Smooth muscle cell (in vitro differentiated cells): ENCODE data around the gene FAM98B. TPM values are rescaled to one million over a fixed set of nuclear protein-coding genes. Genes with fewer than 3 reads are reported as not detected.

Experiments used
- DNase-seq: peaks from one replicate; lab custom pipeline; 2025; ENCODE audit not compliant: unreplicated experiment; lab: John Stamatoyannopoulos, UW
- H2AFZ ChIP-seq: fragments of 200-600 bp; sonication (generic); 2 replicates; pipeline ENCODE4 v1.6.0; 2016; ENCODE audit warnings: antibody characterized with exemption, low read depth, mild to moderate bottlenecking
- H3F3A ChIP-seq: fragments of 200-600 bp; sonication (generic); 2 replicates; pipeline ENCODE4 v1.6.0; 2017; ENCODE audit warnings: antibody characterized with exemption, low read depth
- H3K27ac ChIP-seq: fragments of 200-600 bp; sonication (generic); 2 replicates; pipeline ENCODE4 v1.5.1; 2016; ENCODE audit warnings: low read depth, mild to moderate bottlenecking
- H3K27me3 ChIP-seq: fragments of 200-600 bp; sonication (generic); 2 replicates; pipeline ENCODE4 v1.6.1; 2016; ENCODE audit warnings: low read depth, mild to moderate bottlenecking
- H3K36me3 ChIP-seq: fragments of 200-600 bp; sonication (generic); 2 replicates; pipeline ENCODE4 v1.5.1; 2016; ENCODE audit warnings: low read depth
- H3K4me1 ChIP-seq: fragments of 200-600 bp; sonication (generic); 2 replicates; pipeline ENCODE4 v1.5.1; 2016; ENCODE audit warnings: low read depth
- H3K4me2 ChIP-seq: fragments of 200-600 bp; sonication (generic); 2 replicates; pipeline ENCODE4 v1.6.0; 2016; ENCODE audit warnings: mild to moderate bottlenecking
- H3K4me3 ChIP-seq: fragments of 200-600 bp; sonication (generic); 2 replicates; pipeline ENCODE4 v1.5.1; 2016; ENCODE audit warnings: mild to moderate bottlenecking
- H3K79me2 ChIP-seq: fragments of 200-600 bp; sonication (generic); 2 replicates; pipeline ENCODE4 v1.6.0; 2016; ENCODE audit warnings: low read depth, mild to moderate bottlenecking
- H3K9ac ChIP-seq: fragments of 200-600 bp; sonication (generic); 2 replicates; pipeline ENCODE4 v1.6.0; 2016; ENCODE audit warnings: low read depth
- H3K9me3 ChIP-seq: fragments of 200-600 bp; sonication (generic); replicated peaks from 2 replicates; pipeline ENCODE4 v1.5.1; 2016; ENCODE audit warnings: low read depth
- H4K20me1 ChIP-seq: fragments of 200-600 bp; sonication (generic); 2 replicates; pipeline ENCODE4 v1.6.0; 2016; ENCODE audit warnings: low read depth
- WGBS: methylation state at CpG from one replicate; pipeline ENCODE4 v1.1.7; 2016; ENCODE audit warnings: low lambda C conversion rate; 5-methylcytosine and 5-hydroxymethylcytosine counted together
- polyA plus RNA-seq: library from polyadenylated mRNA; unstranded; fragments of >200 nt; fragmentation: Nextera tagmentation; extraction: Ambion mirVana; gene quantifications from 2 replicates; pipeline ENCODE4 v1.2.1, GENCODE V29; 2016
- total RNA-seq: library from RNA; depleted of rRNA; stranded (reverse); fragments of >200 nt; gene quantifications from 2 replicates; pipeline ENCODE4 v1.2.3, GENCODE V29; 2014
- TF ChIP-seq, protein P1 (sequence below): fragments of 200-600 bp; sonication (generic); IDR thresholded peaks from 2 replicates; pipeline ENCODE4 v1.5.1; 2017; ENCODE audit warnings: borderline replicate concordance, mild to moderate bottlenecking, antibody characterized with exemption; ENCODE audit not compliant: insufficient read depth, poor library complexity, severe bottlenecking

The FAM98B gene
- total and polyA plus RNA-seq, 2 experiments from 2014 or later = 1.4 to 5.1 TPM

DNA sequence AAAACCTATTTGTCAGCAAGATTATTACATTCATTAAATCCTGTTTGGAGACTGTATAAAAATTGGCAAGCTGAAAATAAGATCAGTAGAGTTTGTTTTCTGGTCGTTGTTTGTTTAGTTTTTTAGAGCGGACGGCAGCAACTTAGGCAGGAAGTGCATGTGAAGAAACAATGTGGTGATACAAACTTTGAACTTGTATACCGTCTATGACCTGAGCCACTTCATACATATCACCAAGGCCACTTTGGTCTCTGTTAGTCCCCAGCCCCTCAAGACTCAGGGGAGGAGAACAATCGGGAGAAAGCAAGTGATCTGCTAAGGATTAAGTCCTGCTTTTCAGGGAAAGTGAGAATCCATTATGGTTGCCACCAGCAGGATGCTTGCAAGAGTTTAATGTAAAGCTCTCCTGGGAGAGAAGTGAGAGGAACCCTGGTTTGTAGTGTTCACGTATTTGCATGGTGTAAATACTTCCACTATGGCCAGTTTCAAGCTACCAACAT, 79.5 kb downstream of the FAM98B start:
- H3K27me3 ChIP-seq = no peaks in the 10 kb centered on the region
- no peaks in the 10 kb centered on the region for H3K79me2 ChIP-seq
- H3F3A ChIP-seq = no peaks in the 10 kb centered on the region
- H3K9ac ChIP-seq = no peak overlapping the region
- H3K4me2 ChIP-seq = no peak overlapping the region
- no peak overlapping the region for H3K4me3 ChIP-seq
- H3K4me1 ChIP-seq = no peaks in the 10 kb centered on the region
- H4K20me1 ChIP-seq = no peaks in the 10 kb centered on the region
- WGBS = 96% methylated on average over 6 of the region's 6 CpGs
- no peak overlapping the region for H3K27ac ChIP-seq
- no peaks in the 10 kb centered on the region for H3K36me3 ChIP-seq
- DNase-seq = no peak
- no peaks in the 10 kb centered on the region for H3K9me3 ChIP-seq
- no peak overlapping the region for H2AFZ ChIP-seq
- TF ChIP-seq, protein P1, sequence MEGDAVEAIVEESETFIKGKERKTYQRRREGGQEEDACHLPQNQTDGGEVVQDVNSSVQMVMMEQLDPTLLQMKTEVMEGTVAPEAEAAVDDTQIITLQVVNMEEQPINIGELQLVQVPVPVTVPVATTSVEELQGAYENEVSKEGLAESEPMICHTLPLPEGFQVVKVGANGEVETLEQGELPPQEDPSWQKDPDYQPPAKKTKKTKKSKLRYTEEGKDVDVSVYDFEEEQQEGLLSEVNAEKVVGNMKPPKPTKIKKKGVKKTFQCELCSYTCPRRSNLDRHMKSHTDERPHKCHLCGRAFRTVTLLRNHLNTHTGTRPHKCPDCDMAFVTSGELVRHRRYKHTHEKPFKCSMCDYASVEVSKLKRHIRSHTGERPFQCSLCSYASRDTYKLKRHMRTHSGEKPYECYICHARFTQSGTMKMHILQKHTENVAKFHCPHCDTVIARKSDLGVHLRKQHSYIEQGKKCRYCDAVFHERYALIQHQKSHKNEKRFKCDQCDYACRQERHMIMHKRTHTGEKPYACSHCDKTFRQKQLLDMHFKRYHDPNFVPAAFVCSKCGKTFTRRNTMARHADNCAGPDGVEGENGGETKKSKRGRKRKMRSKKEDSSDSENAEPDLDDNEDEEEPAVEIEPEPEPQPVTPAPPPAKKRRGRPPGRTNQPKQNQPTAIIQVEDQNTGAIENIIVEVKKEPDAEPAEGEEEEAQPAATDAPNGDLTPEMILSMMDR = no peak

DNA sequence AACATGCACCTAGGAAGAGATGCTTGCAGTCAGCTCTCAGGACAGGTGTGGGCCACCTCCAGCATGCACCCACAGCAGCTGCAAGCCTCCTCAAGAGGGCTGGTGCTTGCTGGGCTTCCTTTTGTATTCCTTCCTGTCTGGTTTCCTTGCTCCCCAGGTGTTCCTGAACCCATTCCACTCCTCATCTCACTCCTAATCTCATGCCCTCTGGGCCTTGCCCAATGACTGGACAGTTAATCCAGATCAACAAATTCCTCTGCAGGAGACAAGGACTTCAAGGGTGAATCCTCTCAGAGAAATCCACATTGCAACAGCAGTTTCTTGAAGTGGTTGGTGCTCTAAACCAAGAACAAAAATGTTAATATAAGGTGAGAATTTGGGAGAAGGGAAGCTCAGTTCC, 80.0 kb downstream of the FAM98B start:
- Histone ChIP-seq H3K9me3 (no peaks in the 10 kb centered on the region), H4K20me1 (no peaks in the 10 kb centered on the region), H3K36me3 (no peaks in the 10 kb centered on the region), H3K4me3 (no peak overlapping the region), H3K9ac (no peak overlapping the region), H3F3A (no peaks in the 10 kb centered on the region), H2AFZ (no peak overlapping the region), H3K4me1 (no peaks in the 10 kb centered on the region), H3K79me2 (no peaks in the 10 kb centered on the region), H3K27me3 (no peaks in the 10 kb centered on the region), H3K4me2 (no peak overlapping the region), H3K27ac (no peak overlapping the region)
- TF ChIP-seq, protein P1 = no peak
- DNase-seq = no peak

DNA sequence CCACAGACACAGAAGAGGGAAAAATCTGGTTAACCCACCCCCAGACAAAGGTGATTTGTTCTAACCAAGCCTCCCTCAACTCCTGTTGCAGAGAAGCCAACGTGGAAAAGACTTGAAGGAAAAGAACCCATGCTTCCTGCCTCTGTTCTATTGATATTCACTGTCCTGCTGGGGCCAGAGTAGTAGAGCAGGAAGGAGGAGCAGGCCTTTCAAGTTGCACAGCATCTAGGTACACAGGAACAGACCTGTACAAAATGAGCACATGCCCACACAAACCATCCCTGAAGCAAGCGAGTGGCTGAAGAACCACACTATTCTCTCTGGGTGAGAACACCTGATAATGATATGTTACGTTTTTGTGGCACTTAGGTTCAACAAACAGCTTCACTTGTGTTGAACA, 80.8 kb downstream of the FAM98B start:
- no peak overlapping the region for H3K4me2 ChIP-seq
- H3K27me3 ChIP-seq = no peaks in the 10 kb centered on the region
- WGBS = 86% methylated on average over 3 of the region's 3 CpGs
- no peak overlapping the region for H3K27ac ChIP-seq
- H3K4me1 ChIP-seq = no peaks in the 10 kb centered on the region
- no peak overlapping the region for H3K4me3 ChIP-seq
- TF ChIP-seq, protein P1 = no peak
- H3K9me3 ChIP-seq = no peaks in the 10 kb centered on the region
- no peaks in the 10 kb centered on the region for H3F3A ChIP-seq
- H3K36me3 ChIP-seq = no peaks in the 10 kb centered on the region
- no peak overlapping the region for H3K9ac ChIP-seq
- DNase-seq = no peak
- no peaks in the 10 kb centered on the region for H4K20me1 ChIP-seq
- H3K79me2 ChIP-seq = no peaks in the 10 kb centered on the region
- H2AFZ ChIP-seq = no peak overlapping the region

DNA sequence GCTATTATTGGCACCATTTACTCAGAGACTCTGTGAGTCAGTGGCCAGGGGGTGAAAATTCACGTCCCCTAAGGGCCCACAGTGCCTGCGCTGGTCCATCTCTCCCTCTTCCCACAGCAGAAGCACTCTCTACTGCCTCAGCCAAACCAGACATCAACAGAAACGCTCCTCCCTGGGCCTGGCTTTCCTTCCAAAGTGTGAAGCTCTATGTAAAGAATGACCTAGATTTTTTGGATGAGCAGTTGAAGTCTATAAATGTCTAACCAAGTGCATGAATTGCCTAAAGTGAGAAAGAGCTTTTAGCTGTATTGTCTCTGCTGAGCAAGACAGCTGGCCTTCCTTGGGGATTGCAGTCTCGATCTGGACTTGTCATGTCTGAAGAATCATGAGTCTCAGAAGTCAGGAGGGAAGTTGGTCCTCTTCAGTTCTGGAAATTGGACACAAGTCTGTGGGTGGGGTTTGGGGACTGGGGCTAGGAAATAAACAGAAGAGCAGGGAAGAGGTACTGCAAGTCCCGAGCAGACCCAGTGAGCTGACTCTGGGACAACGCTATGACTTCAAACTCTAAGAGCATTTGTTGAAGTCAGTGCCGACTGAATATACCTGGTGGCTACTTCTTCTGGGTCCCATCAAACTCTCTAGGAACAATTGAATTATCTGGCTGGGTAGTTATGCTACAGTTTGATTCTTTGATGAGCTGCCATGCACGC, 81.7 kb downstream of the FAM98B start:
- Histone ChIP-seq H2AFZ (no peak overlapping the region), H3K4me1 (no peaks in the 10 kb centered on the region), H3K27me3 (no peaks in the 10 kb centered on the region), H3F3A (peaks cover 3% of the 10 kb centered on the region), H3K79me2 (no peaks in the 10 kb centered on the region), H3K4me3 (no peak overlapping the region), H3K36me3 (no peaks in the 10 kb centered on the region), H3K27ac (peak overlapping the region; percentile 59), H4K20me1 (no peaks in the 10 kb centered on the region), H3K4me2 (no peak overlapping the region), H3K9me3 (no peaks in the 10 kb centered on the region), H3K9ac (no peak overlapping the region)
- no peak for DNase-seq
- TF ChIP-seq, protein P1 = no peak
- 79% methylated on average over 8 of the region's 8 CpGs for WGBS
